OCI-M1 (cell line): ENCODE measurements around the gene MAP6.

ENCODE experiments used
- DNase-seq: peaks from one replicate; lab custom pipeline; 2025; lab: John Stamatoyannopoulos, UW

Gene MAP6

DNA sequence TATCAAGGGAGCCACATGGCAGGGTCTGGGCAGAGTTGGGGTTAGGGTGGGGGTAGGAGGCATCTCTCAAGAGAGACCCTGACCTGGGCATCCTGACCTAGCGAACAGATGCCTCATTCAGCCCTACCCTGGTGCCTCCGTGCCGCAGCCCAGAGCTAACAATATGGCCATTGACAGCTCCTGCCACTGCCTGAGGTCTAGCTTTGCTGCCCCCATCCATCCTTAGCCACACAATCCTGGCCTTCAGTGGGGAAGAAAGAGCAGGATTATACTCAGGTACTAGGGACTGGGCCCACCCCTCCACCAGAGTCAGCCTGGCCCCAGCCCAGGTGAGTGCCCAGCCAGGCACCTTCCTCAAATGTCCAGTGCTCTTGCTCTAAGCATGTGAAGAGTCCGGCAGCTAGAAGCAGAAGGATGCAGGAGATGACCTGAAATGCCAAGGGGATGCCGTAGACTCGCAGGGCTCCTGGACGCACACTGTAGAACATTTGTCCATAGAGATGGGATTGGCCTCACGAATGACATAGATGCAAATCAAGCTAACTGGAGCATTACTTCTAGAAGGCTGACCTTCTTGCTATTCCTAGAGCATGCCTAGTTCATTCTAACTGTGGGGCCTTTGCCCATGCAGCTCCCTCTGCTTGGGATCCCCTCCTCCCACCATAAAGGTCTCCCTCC lies 120.1 kb downstream of the MAP6 start:
- no peak for DNase-seq

DNA sequence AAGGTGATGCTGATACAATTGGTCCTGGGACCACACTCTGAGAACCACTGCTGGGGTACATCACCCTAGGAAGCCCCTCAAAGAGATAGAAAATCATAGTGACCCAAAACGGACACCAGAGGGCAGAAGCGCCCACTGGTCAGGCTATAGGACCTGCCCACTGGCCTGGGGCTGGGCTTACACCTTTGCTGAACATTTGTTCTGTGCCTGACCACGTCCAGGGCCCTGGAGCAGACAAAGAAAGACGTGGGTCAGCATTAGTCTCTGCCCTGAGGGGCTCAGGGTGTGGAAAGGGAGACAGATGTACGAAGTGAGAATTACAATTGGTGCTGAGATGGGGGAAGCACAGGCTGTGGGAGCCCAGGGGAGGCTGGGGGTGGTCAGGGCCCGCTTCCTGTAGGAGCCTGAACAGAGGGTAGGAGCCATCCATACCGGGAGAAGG lies 121.2 kb downstream of the MAP6 start:
- DNase-seq: peak; percentile 97

DNA sequence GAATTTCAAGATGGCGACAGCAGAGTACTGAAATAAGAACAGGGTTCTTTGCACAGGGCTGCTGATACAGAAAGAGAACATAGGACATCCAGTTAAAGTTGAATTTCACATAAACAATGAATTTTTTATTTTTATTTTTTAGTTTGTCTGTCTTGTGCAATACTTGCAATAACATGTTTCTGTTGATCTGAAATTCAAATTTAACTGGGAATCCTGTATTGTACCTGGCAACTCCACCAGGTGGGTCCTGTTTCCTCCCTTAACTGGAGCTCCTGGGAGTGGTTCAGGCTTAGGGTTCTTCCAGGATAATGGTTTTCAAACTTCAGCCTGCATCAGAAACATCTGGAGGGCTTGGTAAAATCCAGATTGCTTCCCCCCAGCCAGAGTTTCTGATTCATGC lies 121.7 kb downstream of the MAP6 start:
- no peak for DNase-seq

DNA sequence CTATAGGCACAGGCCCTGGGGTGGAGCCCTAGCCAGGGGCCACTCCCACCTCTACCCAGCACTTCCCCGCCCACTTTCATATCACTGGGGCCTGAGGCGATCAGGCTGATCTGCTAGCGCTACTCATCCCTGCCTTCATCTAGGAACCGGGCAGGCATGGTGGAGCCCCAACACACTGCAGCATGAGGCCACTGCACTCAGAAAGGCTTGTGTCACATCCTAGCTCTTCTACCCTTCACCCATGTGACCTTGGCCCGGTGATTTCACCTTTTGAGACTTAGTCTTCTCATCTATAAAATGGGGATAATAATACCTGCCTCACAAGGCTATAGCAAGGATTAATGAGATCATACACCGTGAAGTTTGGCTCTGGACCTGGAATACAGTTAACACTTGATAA lies 125.0 kb downstream of the MAP6 start:
- peak; percentile 73 for DNase-seq

DNA sequence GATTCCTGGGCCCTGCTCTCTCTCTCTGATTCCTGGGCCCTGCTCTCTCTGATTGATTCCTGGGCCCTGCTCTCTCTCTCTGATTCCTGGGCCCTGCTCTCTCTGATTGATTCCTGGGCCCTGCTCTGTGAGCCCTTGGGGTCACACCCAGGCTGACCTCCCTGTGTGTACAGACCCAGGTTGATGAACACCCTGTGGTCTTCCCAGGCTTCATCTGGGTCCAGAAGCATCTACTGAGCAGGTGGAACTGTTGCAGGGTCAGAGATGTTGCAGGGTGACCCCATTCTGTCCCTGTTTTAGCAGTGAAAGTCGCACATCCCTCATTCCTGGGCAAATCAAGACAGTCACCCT lies 126.8 kb downstream of the MAP6 start:
- DNase-seq: no peak

DNA sequence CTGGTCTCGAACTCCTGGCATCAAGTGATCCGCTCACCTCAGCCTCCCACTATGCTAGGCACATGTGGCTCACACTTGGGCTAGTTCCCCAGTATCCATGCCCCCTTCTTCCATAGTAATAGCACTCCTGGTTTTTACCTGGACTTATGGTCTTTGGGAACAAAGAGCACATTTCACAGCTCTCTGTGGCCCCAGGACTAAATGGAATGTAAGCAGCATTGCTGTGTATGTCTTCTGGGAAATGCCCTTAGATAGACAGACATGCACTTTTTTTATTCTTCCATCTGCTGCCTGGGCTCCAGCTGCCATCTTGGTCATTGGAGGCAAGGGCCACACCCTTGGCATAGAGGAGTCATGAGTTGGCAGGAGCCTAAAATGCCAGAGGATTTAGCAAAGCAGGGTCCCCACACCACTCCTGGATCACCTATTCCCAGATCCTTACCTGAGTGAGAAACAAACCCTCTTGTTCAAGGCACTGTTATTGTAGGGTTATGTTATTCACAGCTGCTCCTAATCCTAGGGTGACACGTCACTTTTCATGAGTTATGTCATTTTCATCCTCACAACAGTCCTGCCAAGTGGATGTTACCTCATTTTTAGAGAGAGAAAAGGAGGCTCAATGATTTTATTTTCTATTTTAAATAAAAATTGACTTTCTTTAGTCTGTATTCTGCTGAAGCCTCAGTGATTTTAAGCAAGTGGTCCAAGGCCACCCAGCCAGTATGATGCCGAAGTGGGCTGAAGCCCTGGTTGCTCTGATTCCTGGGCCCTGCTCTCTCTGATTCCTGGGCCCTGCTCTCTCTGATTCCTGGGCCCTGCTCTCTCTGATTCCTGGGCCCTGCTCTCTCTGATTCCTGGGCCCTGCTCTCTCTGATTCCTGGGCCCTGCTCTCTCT lies 127.4 kb downstream of the MAP6 start:
- DNase-seq: no peak

DNA sequence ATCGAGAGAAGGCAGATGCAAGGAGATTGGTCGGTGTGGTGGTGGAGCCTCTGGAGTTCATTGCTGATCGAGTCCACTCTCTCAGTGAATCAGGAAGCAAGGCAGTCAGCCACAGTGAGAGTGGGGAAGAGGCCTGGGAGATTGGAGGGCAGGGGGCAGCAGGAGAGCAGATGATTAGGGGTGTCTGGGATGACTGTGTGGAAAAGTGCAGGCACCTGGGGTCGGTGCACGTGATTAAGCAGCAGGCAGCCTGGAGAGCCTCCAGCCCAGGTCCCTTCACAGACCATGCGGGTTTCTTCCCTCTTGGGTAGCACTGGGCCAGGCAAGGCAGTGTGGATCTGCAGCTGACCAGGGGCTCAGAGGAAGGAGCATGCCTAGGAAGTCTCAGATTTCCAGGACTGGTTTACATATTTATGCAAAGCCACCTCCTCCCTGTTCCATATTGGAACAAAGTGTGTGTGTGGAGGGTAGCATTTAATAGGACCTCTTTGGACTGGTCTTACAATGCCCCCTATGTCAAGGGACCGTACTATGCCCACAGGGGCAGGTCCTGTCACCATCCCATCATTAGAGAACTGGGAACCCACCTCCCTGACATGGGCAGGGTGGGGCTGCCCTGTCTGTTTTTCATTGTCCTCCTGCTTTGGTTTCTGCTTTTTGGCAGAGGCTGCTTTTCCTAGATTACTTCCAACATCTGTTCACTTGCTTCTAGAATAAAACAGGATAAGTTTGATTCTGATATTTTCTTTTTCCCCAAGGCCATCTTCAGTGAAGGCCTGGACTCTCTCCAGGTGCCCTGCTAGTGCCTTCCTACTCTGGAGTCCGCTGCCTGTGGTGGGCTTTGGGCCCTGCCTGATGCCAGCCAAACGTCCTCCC lies 129.1 kb downstream of the MAP6 start:
- no peak for DNase-seq

DNA sequence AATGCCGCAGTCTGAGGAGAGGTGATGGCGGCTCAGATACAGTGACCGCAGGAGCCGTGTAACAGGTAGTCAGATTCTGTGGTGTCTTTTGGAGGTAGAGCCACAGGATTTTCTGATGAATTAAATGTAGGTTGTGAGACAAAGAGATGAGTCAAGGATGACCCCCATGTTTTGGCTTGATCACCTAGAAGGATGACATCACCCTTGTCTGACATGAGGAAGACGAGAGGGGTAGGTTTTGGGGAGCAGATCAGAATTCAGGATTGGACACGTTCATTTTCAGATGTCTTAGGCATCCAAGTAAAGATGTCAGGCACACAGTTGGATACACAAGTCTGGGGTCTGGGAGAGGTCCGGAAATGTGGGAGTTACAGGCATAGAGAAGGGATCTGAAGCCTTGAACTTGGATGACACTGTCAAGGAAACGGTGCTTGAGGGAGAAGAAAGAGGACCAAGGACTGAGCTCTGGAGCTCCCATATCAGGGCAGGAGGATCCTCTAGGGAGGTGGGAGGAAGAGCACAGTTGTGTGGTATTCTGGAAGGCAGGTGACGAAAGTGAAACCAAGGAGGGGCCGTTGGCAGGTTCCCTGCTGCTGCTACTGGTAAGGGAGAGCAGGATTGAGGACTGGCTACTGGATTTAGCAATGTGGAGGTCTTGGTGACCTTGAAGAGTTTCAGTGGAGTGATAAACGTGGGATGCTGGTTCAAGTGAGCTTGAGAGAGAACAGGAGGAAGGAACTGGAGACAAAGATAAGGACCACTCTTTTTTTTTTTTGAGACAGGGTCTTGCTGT lies 130.5 kb downstream of the MAP6 start:
- DNase-seq: peak; percentile 90

DNA sequence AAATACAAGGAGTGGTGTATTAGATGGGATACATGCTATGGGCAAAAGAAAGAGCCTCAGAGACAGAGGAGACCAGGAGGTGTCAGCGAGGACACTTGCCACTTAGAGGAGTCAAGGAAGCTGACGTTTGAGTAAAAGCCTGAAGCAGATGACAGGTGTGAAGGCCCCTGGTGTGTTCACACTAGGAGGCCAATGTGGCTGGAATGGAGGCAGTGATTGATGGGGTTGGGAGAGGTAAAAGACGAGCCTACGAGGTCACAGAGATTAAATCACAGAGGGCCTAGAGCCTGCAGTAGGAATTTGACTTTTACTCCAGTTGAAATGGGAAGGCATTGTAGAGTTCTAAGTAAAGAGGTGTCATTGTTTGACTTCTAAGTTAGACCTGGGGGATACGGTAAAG lies 131.1 kb downstream of the MAP6 start:
- DNase-seq: no peak
